ENCODE data around the gene POMT1. TPM values are rescaled to one million over a fixed set of nuclear protein-coding genes. Genes with fewer than 3 reads are reported as not detected.

The POMT1 gene
- total and polyA plus RNA-seq, 2 of the 8 experiments (the other 6 are each of a cell fraction or from before 2014, with no cell fraction given) = 22.3 to 33.2 TPM

DNA sequence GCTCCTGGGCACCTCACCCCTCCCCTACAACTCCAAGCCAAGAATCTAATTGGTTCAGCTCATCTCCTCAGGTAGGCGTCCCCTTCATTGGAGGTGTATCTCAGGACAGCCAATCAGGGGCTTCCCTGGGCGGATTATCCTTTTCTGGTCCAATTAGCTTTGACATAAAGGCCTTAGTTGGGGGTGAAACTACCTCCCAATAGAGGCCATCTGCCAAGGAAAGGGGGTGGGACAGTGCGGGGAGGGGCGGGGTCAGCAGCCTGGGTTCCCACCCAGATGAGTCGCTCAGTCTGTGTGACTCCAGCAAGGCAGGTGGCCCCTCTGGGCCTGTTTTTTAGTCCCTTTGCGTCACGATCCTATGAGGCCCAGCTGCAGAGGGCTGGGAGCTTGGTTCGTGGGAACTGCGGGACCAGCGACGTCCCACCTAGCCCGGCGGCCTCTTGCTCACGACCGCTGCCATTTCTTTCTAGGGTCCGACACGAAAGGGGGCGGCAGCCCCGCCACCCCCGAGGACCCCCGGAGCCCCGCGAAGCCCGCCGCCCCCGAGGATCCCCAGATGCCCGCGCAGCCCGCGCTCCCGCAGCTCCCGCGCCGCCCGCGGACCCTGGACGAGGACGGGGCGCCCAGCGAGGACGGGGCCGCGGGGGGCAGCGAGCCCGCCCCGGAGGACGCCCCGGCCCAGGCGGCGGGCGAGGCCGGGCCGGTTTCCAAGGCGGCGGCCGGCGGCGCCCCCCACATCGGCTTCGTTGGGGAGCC is 51.5 kb downstream of the POMT1 start:
- Histone ChIP-seq H2BK120ac (replicated peaks; ENCODE audit: low read depth, low read length) (no peak overlapping the region), H3K79me1 (ENCODE audit: low read depth, low read length) (no peaks in the 10 kb centered on the region), H4K5ac (ENCODE audit: insufficient read length, low read depth, low read length) (no peak overlapping the region), H2BK20ac (ENCODE audit: low read length) (no peak overlapping the region), H2BK12ac (ENCODE audit: low read depth, low read length) (no peak overlapping the region), H4K8ac (ENCODE audit: extremely low read depth, insufficient read depth, low read length) (no peak overlapping the region), H3K23ac (ENCODE audit: insufficient read length) (no peak overlapping the region), H3K27ac (ENCODE audit: low read depth, low read length) (no peak overlapping the region), H3K79me2 (ENCODE audit: control insufficient read depth in 1 of 2, insufficient read depth in 2 of 2, low read length in 2 of 2) (no peaks in the 10 kb centered on the region), H2BK15ac (ENCODE audit: low read length) (no peak overlapping the region), H3K9me3 (ENCODE audit: insufficient read depth in 2 of 2, low read depth in 1 of 2, low read length in 1 of 2) (peaks cover 7 to 11% of the 10 kb centered on the region in 2 experiments), H3K23me2 (ENCODE audit: low read depth, low read length) (peaks cover 11% of the 10 kb centered on the region; the same call in 1 of the 2 replicates), H3K4ac (replicated peaks; ENCODE audit: insufficient read length, low read depth, low read length) (no peak overlapping the region), H3K4me1 (replicated peaks in 1 of 4; ENCODE audit: control insufficient read depth in 3 of 4, insufficient read depth in 4 of 4, low read length in 3 of 4) (no peaks in the 10 kb centered on the region; a peak in 2 of 7 replicates), H2BK5ac (ENCODE audit: low read depth, low read length) (no peak overlapping the region), H3K4me2 (ENCODE audit: insufficient read depth in 1 of 2, low read depth in 2 of 2, low read length in 2 of 2) (peak overlapping the region; percentile 58 to 72), H3K14ac (ENCODE audit: insufficient read length) (no peak overlapping the region), H4K20me1 (replicated peaks in 1 of 2; ENCODE audit: control insufficient read depth in 1 of 2, insufficient read depth in 2 of 2, low read length in 2 of 2) (peaks cover 0 to 2% of the 10 kb centered on the region in 2 experiments), H3K18ac (ENCODE audit: extremely low read depth, low read length) (no peak overlapping the region), H3K27me3 (replicated peaks in 1 of 4; ENCODE audit: control insufficient read depth in 3 of 4, extremely low read depth in 1 of 4, insufficient read depth in 3 of 4, low read length in 3 of 4) (peaks cover 13 to 34% (median 29%) of the 10 kb centered on the region in 4 experiments), H3K56ac (replicated peaks; ENCODE audit: insufficient read length, low read depth, low read length) (no peak overlapping the region), H3K4me3 (ENCODE audit: extremely low read depth in 1 of 4, insufficient read depth in 2 of 4, low read depth in 3 of 4, low read length in 4 of 4) (peak overlapping the region in 2 of 4 experiments; percentile 7 to 75; a peak in 3 of 8 replicates), H2AFZ (ENCODE audit: low read length) (no peak overlapping the region), H4K91ac (replicated peaks; ENCODE audit: insufficient read length, low read length) (no peak overlapping the region), H2AK5ac (ENCODE audit: low read depth, low read length) (no peak overlapping the region), H3K9ac (replicated peaks in 1 of 4; ENCODE audit: extremely low read depth in 1 of 4, low read depth in 3 of 4, low read length in 3 of 4) (no peak overlapping the region), H3K36me3 (ENCODE audit: control insufficient read depth in 2 of 4, insufficient read depth in 4 of 4, low read length in 3 of 4) (no peaks in the 10 kb centered on the region)
- no peak for FAIRE-seq
- CTCF ChIA-PET (ENCODE audit: partially characterized antibody) = no interaction called here
- TF ChIP-seq, protein P1, sequence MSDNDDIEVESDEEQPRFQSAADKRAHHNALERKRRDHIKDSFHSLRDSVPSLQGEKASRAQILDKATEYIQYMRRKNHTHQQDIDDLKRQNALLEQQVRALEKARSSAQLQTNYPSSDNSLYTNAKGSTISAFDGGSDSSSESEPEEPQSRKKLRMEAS (IDR thresholded peaks at IDR 0.05) = 0 out of 2 replicates have a peak, but pooled peaks have one; percentile 22
- no peak for TF ChIP-seq EP300 (IDR thresholded peaks at IDR 0.05; ENCODE audit: borderline replicate concordance in 1 of 2, low read depth in 2 of 2, low read length in 2 of 2)
- peak; percentile 5 for TF ChIP-seq EZH2 (IDR thresholded peaks at IDR 0.05; ENCODE audit: low read depth, low read length, severe bottlenecking)
- no peak for TF ChIP-seq RAD21 (IDR thresholded peaks at IDR 0.05 in 1 of 2, conservative IDR thresholded peaks at IDR 0.05 in 1 of 2; ENCODE audit: low read depth in 2 of 2, low read length in 2 of 2)
- no peak for TF ChIP-seq CREB1 (IDR thresholded peaks at IDR 0.05)
- peak; percentile 84 for TF ChIP-seq SP1 (IDR thresholded peaks at IDR 0.05; ENCODE audit: low read depth, low read length)
- no peak for TF ChIP-seq RNF2 (IDR thresholded peaks at IDR 0.05; ENCODE audit: borderline replicate concordance, low read depth, low read length, missing control alignments, poor library complexity, severe bottlenecking)
- 64% methylated on average over 3 of the region's 60 CpGs; no CpG with 5 or more reads in 1 of the 2 experiments for WGBS, 2 experiments (ENCODE audit: extremely low coverage in 1 of 2, insufficient coverage in 1 of 2, insufficient read length in 1 of 2, insufficient replicate concordance in 2 of 2, low coverage in 1 of 2, low lambda C conversion rate in 2 of 2, missing lambda C conversion rate in 1 of 2)
- peak in 1 of 2 experiments; percentile 53 for DNase-seq (ENCODE audit: low read depth in 1 of 2, low spot score in 2 of 2)
- POLR2A ChIA-PET (ENCODE audit: partially characterized antibody) = interaction anchor here (0.8 to 1.5 kb wide), 4 partner anchors 9 to 53 kb away, joined by 3 to 5 read pairs (median 4); partner anchors contain the start of gene PRRT1B
